ENCODE data around the gene NUDT3. TPM values are rescaled to one million over a fixed set of nuclear protein-coding genes. Genes with fewer than 3 reads are reported as not detected.

NUDT3 gene
- total RNA-seq = 10 to 100 TPM; 17.6 to 20.0 TPM

GRCh38 chr6:34392497-34393190 lies at the start of gene NUDT3:
TSS of gene NUDT3 (minus strand) at chr6:34392669. CDS start at chr6:34392362, 307 bp downstream.

GRCh38 chr6:34425498-34426410 lies 33.3 kb upstream of the NUDT3 start, which contains the start of gene RPS10:
TSS of gene RPS10 (minus strand) at chr6:34426069. CDS start at chr6:34425221, 848 bp downstream.

GRCh38 chr6:34248727-34249468 lies 143.6 kb downstream of the NUDT3 start, which contains the start of gene SMIM29:
TSS of gene SMIM29 (minus strand) at chr6:34249006. CDS start at chr6:34247791, 1,215 bp downstream.

GRCh38 chr6:34236443-34237315 lies 155.8 kb downstream of the NUDT3 start, which contains the start of gene HMGA1:
TSS of gene HMGA1 (plus strand) at chr6:34236873. CDS start at chr6:34240781, 3,908 bp downstream.

Small RNAs within 50 kb of the gene (small RNA-seq; reads per million reads assigned to genes)
- gene MIR6835 = 0 reads per million in 2 donors

Other genes starting within 250 kb of the NUDT3 start
- not detected for gene GRM4, start 246.6 kb downstream of the NUDT3 start, total RNA-seq
- gene HMGA1, start 155.8 kb downstream of the NUDT3 start, total RNA-seq = 100 to 1,000 TPM in 1 of 2 donors, 10 to 100 TPM in 1; 54.7 to 111 TPM
- 10 to 100 TPM; 63.9 to 92.2 TPM for gene SMIM29, start 143.7 kb downstream of the NUDT3 start, total RNA-seq
- gene RPS10, start 33.4 kb upstream of the NUDT3 start, total RNA-seq = 1,000 to 10,000 TPM; 1,433 to 1,964 TPM
- not detected for gene PACSIN1, start 73.4 kb upstream of the NUDT3 start, total RNA-seq
- gene SPDEF, start 163.7 kb upstream of the NUDT3 start, total RNA-seq = not detected

Data from melanocyte of skin (primary cell).